Esophagus muscularis mucosa (tissue), 4 donors: ENCODE measurements around the gene MSI2.

Experiments
- EP300 ChIP-seq: sonication (generic); formaldehyde crosslinking; IDR thresholded peaks from one replicate; pipeline ENCODE4 v1.6.1; 2017; ENCODE audit warnings: antibody characterized with exemption
- POLR2A ChIP-seq: fragments of 450-650 bp; IDR thresholded peaks from one replicate; pipeline ENCODE4 v1.6.1; 2017; ENCODE audit warnings: antibody characterized with exemption, moderate library complexity, mild to moderate bottlenecking, low read depth
- POLR2AphosphoS5 ChIP-seq, 2 donors: sonication (generic); formaldehyde crosslinking; IDR thresholded peaks; one replicate each; pipeline ENCODE4 v1.6.1; 2017; ENCODE audit warnings: antibody characterized with exemption in 2 of 2
- TF ChIP-seq, protein P1 (sequence below), 3 experiments: fragments of 200-600 bp in 2 of 3; fragments of 450-650 bp in 1 of 3; sonication (generic) in 2 of 3; IDR thresholded peaks; one replicate each; pipeline ENCODE4 v1.5.1; 2017 to 2019; ENCODE audit warnings: antibody characterized with exemption in 3 of 3, mild to moderate bottlenecking in 2 of 3, moderate library complexity in 1 of 3

DNA sequence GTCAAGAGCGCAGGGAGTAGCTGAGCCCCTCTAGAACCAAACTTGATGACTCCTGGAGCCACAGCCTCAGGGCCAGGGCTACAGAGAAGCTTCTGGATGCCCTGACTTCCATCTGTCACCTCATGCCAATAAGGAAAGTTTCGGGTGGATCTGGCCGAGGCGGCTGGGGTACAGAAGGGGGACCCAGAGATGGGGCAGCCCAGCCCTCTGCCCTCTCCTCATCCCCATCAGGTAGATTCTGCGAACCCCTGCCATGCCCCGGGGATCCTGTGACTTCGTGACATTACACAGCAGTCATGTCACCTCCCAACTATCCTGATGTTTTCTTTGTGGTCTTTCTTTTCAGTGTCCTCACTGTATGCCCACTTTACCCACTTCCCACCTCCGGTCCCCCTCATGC is 374.4 kb downstream of the MSI2 start:
- TF ChIP-seq POLR2A (no peak), POLR2AphosphoS5 (IDR thresholded peaks at IDR 0.05) (no peak), EP300 (no peak)
- TF ChIP-seq, protein P1, sequence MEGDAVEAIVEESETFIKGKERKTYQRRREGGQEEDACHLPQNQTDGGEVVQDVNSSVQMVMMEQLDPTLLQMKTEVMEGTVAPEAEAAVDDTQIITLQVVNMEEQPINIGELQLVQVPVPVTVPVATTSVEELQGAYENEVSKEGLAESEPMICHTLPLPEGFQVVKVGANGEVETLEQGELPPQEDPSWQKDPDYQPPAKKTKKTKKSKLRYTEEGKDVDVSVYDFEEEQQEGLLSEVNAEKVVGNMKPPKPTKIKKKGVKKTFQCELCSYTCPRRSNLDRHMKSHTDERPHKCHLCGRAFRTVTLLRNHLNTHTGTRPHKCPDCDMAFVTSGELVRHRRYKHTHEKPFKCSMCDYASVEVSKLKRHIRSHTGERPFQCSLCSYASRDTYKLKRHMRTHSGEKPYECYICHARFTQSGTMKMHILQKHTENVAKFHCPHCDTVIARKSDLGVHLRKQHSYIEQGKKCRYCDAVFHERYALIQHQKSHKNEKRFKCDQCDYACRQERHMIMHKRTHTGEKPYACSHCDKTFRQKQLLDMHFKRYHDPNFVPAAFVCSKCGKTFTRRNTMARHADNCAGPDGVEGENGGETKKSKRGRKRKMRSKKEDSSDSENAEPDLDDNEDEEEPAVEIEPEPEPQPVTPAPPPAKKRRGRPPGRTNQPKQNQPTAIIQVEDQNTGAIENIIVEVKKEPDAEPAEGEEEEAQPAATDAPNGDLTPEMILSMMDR (IDR thresholded peaks at IDR 0.05): no peak
